OCI-LY7 (cell line): Measurements from ENCODE around the gene ZNF598.

Source experiments
- EZH2phosphoT487 ChIP-seq: fragments of 200-600 bp; sonication (generic); IDR thresholded peaks from 2 replicates; pipeline ENCODE4 v1.6.1; 2018; ENCODE audit warnings: low read depth, borderline replicate concordance, mild to moderate bottlenecking, mixed run types, antibody characterized with exemption, low read length, moderate library complexity, mixed read lengths
- TF ChIP-seq, protein P1 (sequence below): fragments of 200-600 bp; sonication (generic); conservative IDR thresholded peaks from 2 replicates; pipeline ENCODE4 v1.5.1; 2014; ENCODE audit warnings: mild to moderate bottlenecking, antibody characterized with exemption, low read length, moderate library complexity, mixed read lengths

DNA sequence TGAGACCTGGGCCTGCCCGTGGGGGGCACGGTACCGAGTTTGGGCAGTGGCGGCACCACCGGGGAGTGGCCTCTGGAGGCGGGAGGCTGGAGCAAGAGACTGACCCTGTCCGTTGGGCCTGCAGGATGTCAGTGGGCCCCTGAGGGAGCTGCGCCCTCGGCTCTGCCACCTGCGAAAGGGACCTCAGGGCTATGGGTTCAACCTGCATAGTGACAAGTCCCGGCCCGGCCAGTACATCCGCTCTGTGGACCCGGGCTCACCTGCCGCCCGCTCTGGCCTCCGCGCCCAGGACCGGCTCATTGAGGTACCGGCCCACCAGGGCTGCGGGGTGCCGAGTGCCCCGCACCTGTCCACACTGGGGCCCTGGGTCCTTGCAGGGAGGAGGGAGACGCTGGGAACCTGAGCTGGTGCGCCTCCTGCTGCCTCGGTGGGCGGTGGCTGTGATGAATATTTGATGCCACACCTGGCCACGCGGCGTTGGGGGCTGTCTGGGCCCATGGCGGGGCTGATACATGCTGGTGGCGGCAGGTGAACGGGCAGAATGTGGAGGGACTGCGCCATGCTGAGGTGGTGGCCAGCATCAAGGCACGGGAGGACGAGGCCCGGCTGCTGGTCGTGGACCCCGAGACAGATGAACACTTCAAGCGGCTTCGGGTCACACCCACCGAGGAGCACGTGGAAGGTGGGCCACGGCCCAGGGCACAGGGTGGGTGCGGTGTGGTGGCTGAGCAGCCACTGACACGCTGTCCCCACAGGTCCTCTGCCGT lies 26.8 kb upstream of the ZNF598 start:
- TF ChIP-seq, protein P1, sequence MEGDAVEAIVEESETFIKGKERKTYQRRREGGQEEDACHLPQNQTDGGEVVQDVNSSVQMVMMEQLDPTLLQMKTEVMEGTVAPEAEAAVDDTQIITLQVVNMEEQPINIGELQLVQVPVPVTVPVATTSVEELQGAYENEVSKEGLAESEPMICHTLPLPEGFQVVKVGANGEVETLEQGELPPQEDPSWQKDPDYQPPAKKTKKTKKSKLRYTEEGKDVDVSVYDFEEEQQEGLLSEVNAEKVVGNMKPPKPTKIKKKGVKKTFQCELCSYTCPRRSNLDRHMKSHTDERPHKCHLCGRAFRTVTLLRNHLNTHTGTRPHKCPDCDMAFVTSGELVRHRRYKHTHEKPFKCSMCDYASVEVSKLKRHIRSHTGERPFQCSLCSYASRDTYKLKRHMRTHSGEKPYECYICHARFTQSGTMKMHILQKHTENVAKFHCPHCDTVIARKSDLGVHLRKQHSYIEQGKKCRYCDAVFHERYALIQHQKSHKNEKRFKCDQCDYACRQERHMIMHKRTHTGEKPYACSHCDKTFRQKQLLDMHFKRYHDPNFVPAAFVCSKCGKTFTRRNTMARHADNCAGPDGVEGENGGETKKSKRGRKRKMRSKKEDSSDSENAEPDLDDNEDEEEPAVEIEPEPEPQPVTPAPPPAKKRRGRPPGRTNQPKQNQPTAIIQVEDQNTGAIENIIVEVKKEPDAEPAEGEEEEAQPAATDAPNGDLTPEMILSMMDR, result no peak
- TF ChIP-seq EZH2phosphoT487, result no peak
